K562 (cell line): ENCODE results near the gene TEX54. TPM values are rescaled to one million over a fixed set of nuclear protein-coding genes. Genes with fewer than 3 reads are reported as not detected.

Experiments used
- CREM ChIP-seq: IDR thresholded peaks from 2 replicates; pipeline ENCODE4 v1.6.1; 2014; ENCODE audit warnings: antibody characterized with exemption, low read depth
- ETV1 ChIP-seq: fragments of 450-650 bp; conservative IDR thresholded peaks from 2 replicates; pipeline ENCODE4 v1.6.1; 2016; ENCODE audit warnings: missing genetic modification characterization, control low read depth, low read depth, missing compliant biosample characterization
- EZH2 ChIP-seq: IDR thresholded peaks from 2 replicates; pipeline ENCODE4 v1.6.1; 2012; ENCODE audit warnings: low read depth, mild to moderate bottlenecking, inconsistent platforms, low read length, borderline replicate concordance
- IRF9 ChIP-seq: fragments of 450-650 bp; IDR thresholded peaks from 2 replicates; pipeline ENCODE4 v1.6.1; 2016; ENCODE audit warnings: missing biosample characterization, missing genetic modification characterization
- PHB2 ChIP-seq: fragments of 450-650 bp; IDR thresholded peaks from 2 replicates; pipeline ENCODE4 v1.6.1; 2017; ENCODE audit warnings: low read depth
- RFX1 ChIP-seq: fragments of 450-650 bp; IDR thresholded peaks from 2 replicates; pipeline ENCODE4 v1.6.1; 2016; ENCODE audit warnings: mild to moderate bottlenecking, moderate library complexity
- TBL1XR1 ChIP-seq, 2 experiments: IDR thresholded peaks; 2 replicates each; pipeline ENCODE4 v1.6.1; 2012; ENCODE audit warnings: improper control_type of control experiment in 2 of 2, low read length in 2 of 2, mild to moderate bottlenecking in 1 of 2
- ZBTB11 ChIP-seq, 3 experiments: fragments of 200-800 bp in 1 of 3; fragments of 250-450 bp in 1 of 3; fragments of 450-650 bp in 1 of 3; sonication (Bioruptor Pico) in 1 of 3; sonication (Bioruptor generic) in 1 of 3; formaldehyde crosslinking in 1 of 3; IDR thresholded peaks; 2 replicates each; pipeline versions ENCODE4 v1.6.1 to v1.8.0; 2016 to 2022; ENCODE audit warnings: mild to moderate bottlenecking in 2 of 3, missing genetic modification characterization in 2 of 3, missing compliant biosample characterization in 1 of 3, moderate library complexity in 1 of 3
- ZNF133 ChIP-seq: fragments of 250-450 bp; sonication (Bioruptor Pico); IDR thresholded peaks from 2 replicates; pipeline ENCODE4 v1.4.0; 2020; ENCODE audit warnings: mild to moderate bottlenecking
- ZNF766 ChIP-seq: fragments of 200-800 bp; sonication (Bioruptor generic); conservative IDR thresholded peaks from 2 replicates; pipeline ENCODE4 v1.6.1; 2016; ENCODE audit warnings: missing genetic modification characterization, missing compliant biosample characterization
- polyA plus RNA-seq, 8 experiments: library from polyadenylated mRNA; depleted of rRNA in 4 of 8; stranded (reverse) in 5 of 8; unstranded in 3 of 8; fragments of >200 nt; fragmentation: Nextera tagmentation in 2 of 8; fragmentation: Illumina TruSeq in 1 of 8; extraction: Ambion mirVana in 2 of 8; extraction: Trizol in 1 of 8; gene quantifications; 2 replicates each; pipeline versions ENCODE4 v1.2.1 to v1.2.3, GENCODE V29; 2011 to 2014; ENCODE audit warnings: inconsistent platforms in 1 of 8, missing spikeins in 1 of 8
- total RNA-seq, 7 experiments: library from RNA; depleted of rRNA in 6 of 7; stranded (reverse); fragments of >200 nt in 6 of 7; fragmentation: Illumina TruSeq in 2 of 7; extraction: Trizol in 2 of 7; gene quantifications; 2 replicates each; pipeline versions ENCODE4 v1.2.1 to v1.2.3, GENCODE V29; 2011 to 2021; ENCODE audit warnings: low replicate concordance in 1 of 7
- TF ChIP-seq, protein P1 (sequence below): fragments of 200-600 bp; sonication (generic); IDR thresholded peaks from one replicate; pipeline ENCODE4 v1.6.1; 2012; ENCODE audit warnings: mild to moderate bottlenecking, low read depth, low read length, inconsistent platforms

Gene TEX54
- total and polyA plus RNA-seq, 9 of the 15 experiments (the other 6 are each of a cell fraction or from before 2014, with no cell fraction given) = not detected

- TF ChIP-seq, protein P1, sequence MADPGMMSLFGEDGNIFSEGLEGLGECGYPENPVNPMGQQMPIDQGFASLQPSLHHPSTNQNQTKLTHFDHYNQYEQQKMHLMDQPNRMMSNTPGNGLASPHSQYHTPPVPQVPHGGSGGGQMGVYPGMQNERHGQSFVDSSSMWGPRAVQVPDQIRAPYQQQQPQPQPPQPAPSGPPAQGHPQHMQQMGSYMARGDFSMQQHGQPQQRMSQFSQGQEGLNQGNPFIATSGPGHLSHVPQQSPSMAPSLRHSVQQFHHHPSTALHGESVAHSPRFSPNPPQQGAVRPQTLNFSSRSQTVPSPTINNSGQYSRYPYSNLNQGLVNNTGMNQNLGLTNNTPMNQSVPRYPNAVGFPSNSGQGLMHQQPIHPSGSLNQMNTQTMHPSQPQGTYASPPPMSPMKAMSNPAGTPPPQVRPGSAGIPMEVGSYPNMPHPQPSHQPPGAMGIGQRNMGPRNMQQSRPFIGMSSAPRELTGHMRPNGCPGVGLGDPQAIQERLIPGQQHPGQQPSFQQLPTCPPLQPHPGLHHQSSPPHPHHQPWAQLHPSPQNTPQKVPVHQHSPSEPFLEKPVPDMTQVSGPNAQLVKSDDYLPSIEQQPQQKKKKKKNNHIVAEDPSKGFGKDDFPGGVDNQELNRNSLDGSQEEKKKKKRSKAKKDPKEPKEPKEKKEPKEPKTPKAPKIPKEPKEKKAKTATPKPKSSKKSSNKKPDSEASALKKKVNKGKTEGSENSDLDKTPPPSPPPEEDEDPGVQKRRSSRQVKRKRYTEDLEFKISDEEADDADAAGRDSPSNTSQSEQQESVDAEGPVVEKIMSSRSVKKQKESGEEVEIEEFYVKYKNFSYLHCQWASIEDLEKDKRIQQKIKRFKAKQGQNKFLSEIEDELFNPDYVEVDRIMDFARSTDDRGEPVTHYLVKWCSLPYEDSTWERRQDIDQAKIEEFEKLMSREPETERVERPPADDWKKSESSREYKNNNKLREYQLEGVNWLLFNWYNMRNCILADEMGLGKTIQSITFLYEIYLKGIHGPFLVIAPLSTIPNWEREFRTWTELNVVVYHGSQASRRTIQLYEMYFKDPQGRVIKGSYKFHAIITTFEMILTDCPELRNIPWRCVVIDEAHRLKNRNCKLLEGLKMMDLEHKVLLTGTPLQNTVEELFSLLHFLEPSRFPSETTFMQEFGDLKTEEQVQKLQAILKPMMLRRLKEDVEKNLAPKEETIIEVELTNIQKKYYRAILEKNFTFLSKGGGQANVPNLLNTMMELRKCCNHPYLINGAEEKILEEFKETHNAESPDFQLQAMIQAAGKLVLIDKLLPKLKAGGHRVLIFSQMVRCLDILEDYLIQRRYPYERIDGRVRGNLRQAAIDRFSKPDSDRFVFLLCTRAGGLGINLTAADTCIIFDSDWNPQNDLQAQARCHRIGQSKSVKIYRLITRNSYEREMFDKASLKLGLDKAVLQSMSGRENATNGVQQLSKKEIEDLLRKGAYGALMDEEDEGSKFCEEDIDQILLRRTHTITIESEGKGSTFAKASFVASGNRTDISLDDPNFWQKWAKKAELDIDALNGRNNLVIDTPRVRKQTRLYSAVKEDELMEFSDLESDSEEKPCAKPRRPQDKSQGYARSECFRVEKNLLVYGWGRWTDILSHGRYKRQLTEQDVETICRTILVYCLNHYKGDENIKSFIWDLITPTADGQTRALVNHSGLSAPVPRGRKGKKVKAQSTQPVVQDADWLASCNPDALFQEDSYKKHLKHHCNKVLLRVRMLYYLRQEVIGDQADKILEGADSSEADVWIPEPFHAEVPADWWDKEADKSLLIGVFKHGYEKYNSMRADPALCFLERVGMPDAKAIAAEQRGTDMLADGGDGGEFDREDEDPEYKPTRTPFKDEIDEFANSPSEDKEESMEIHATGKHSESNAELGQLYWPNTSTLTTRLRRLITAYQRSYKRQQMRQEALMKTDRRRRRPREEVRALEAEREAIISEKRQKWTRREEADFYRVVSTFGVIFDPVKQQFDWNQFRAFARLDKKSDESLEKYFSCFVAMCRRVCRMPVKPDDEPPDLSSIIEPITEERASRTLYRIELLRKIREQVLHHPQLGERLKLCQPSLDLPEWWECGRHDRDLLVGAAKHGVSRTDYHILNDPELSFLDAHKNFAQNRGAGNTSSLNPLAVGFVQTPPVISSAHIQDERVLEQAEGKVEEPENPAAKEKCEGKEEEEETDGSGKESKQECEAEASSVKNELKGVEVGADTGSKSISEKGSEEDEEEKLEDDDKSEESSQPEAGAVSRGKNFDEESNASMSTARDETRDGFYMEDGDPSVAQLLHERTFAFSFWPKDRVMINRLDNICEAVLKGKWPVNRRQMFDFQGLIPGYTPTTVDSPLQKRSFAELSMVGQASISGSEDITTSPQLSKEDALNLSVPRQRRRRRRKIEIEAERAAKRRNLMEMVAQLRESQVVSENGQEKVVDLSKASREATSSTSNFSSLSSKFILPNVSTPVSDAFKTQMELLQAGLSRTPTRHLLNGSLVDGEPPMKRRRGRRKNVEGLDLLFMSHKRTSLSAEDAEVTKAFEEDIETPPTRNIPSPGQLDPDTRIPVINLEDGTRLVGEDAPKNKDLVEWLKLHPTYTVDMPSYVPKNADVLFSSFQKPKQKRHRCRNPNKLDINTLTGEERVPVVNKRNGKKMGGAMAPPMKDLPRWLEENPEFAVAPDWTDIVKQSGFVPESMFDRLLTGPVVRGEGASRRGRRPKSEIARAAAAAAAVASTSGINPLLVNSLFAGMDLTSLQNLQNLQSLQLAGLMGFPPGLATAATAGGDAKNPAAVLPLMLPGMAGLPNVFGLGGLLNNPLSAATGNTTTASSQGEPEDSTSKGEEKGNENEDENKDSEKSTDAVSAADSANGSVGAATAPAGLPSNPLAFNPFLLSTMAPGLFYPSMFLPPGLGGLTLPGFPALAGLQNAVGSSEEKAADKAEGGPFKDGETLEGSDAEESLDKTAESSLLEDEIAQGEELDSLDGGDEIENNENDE = peak; percentile 56
- TF ChIP-seq ETV1 (tag) (no peak; the same call in 1 of the 2 replicates), ZNF766 (CRISPR knock-in tag) (0 out of 2 replicates have a peak, but pooled peaks have one; percentile 0), RFX1 (no peak), TBL1XR1 (IDR thresholded peaks at IDR 0.05; ENCODE audit: low read length in 2 of 2) (no peak), PHB2 (no peak), ZNF133 (CRISPR knock-in tag) (no peak), IRF9 (no peak), CREM (peak; percentile 78), EZH2 (no peak), ZBTB11 (CRISPR knock-in tag; IDR thresholded peaks at IDR 0.05) (peak in 1 of 3 experiments; percentile 63; a peak in 1 of 6 replicates)
Measured at GRCh38 chr11:62880803-62881578, 48.4 kb upstream of the TEX54 start, which contains the start of gene SLC3A2 (continued).
